ENCODE data around the gene POLR1B. TPM values are rescaled to one million over a fixed set of nuclear protein-coding genes. Genes with fewer than 3 reads are reported as not detected.

The POLR1B gene
- total and polyA plus RNA-seq, 2 experiments from 2014 or later: 15.4 to 58.3 TPM

DNA sequence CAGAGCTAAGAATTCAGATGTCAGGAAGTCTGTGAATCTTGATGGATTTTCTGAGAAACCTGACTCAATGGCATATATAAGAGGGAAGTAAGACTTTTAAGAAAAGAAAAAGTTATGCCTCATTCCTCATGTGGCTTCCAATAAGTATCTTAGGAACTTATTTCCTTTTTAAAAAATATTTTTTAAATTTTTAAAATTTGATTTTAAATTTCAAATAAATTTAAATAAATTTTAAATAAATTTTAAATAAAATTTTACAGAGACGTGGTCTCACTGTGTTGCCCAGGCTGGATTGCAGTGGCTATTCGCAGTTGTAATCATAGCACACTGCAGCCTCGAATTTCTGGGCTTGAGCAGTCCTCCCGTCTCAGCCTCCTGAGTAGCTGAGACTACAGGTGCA, 11.5 kb upstream of the POLR1B start (continued):
- TF ChIP-seq, protein P1, sequence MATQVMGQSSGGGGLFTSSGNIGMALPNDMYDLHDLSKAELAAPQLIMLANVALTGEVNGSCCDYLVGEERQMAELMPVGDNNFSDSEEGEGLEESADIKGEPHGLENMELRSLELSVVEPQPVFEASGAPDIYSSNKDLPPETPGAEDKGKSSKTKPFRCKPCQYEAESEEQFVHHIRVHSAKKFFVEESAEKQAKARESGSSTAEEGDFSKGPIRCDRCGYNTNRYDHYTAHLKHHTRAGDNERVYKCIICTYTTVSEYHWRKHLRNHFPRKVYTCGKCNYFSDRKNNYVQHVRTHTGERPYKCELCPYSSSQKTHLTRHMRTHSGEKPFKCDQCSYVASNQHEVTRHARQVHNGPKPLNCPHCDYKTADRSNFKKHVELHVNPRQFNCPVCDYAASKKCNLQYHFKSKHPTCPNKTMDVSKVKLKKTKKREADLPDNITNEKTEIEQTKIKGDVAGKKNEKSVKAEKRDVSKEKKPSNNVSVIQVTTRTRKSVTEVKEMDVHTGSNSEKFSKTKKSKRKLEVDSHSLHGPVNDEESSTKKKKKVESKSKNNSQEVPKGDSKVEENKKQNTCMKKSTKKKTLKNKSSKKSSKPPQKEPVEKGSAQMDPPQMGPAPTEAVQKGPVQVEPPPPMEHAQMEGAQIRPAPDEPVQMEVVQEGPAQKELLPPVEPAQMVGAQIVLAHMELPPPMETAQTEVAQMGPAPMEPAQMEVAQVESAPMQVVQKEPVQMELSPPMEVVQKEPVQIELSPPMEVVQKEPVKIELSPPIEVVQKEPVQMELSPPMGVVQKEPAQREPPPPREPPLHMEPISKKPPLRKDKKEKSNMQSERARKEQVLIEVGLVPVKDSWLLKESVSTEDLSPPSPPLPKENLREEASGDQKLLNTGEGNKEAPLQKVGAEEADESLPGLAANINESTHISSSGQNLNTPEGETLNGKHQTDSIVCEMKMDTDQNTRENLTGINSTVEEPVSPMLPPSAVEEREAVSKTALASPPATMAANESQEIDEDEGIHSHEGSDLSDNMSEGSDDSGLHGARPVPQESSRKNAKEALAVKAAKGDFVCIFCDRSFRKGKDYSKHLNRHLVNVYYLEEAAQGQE (IDR thresholded peaks at IDR 0.05; ENCODE audit: unreplicated experiment): no peak
- TF ChIP-seq ZNF114 (CRISPR knock-in tag; IDR thresholded peaks at IDR 0.05) (no peak), JUNB (IDR thresholded peaks at IDR 0.05; ENCODE audit: unreplicated experiment) (no peak), POLR2AphosphoS5 (IDR thresholded peaks at IDR 0.05; ENCODE audit: low read depth) (no peak), STAT1 (IDR thresholded peaks at IDR 0.05; ENCODE audit: unreplicated experiment) (no peak), EZH2phosphoT487 (IDR thresholded peaks at IDR 0.05; ENCODE audit: unreplicated experiment) (no peak), ZNF331 (CRISPR knock-in tag; IDR thresholded peaks at IDR 0.05; ENCODE audit: low read depth) (no peak)

DNA sequence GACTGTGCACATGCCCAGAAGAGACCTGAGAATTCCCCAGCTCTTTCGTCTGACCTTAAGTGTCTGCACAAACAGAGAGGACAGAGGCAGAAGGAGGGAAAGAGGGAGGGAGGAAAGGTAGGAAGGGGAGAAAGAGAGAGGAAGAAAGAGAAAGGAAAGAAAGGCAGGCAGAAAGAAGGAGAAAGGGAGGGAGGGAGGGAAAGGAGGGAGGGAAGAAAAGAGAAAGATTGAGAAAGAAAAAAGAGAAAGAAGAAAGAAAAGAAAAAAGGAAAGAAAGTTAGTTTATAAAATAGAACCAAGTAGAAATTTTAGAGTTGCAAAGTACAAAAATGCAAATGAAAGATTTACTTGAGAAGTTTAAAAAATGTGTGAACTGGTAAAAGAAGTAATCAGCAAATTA, 7.4 kb upstream of the POLR1B start:
- H3K4me1 ChIP-seq (ENCODE audit: insufficient read depth): no peaks in the 10 kb centered on the region
- Mint-ChIP-seq H3K27ac (no peak overlapping the region), H3K4me1 (no peaks in the 10 kb centered on the region), H3K9me3 (no peaks in the 10 kb centered on the region), H3K36me3 (ENCODE audit: low read depth) (peaks cover 7% of the 10 kb centered on the region; the same call in 2 of the 3 replicates), H3K4me3 (no peak overlapping the region), H3K27me3 (ENCODE audit: insufficient read depth, low read depth, poor library complexity) (no peaks in the 10 kb centered on the region)
- no peaks in the 10 kb centered on the region; the same call in 1 of the 2 replicates for H4K20me1 ChIP-seq (replicated peaks; ENCODE audit: insufficient read depth)
- H2AFZ ChIP-seq: no peak overlapping the region
- no peaks in the 10 kb centered on the region for H3K36me3 ChIP-seq (ENCODE audit: insufficient read depth)
- DNase-seq (ENCODE audit: low spot score) (no peak), ATAC-seq (no peak)
- no peaks in the 10 kb centered on the region for H3K27me3 ChIP-seq (ENCODE audit: insufficient read depth)
- H3K27ac ChIP-seq (ENCODE audit: low read depth): no peak overlapping the region
- no peaks in the 10 kb centered on the region for H3K79me2 ChIP-seq (replicated peaks; ENCODE audit: insufficient read depth)
- H3K9me2 ChIP-seq (ENCODE audit: insufficient read depth): no peaks in the 10 kb centered on the region
- H3K4me3 ChIP-seq: no peak overlapping the region
- H3K4me2 ChIP-seq: no peak overlapping the region
- no peaks in the 10 kb centered on the region for H3F3A ChIP-seq (replicated peaks; ENCODE audit: low read depth)
- TF ChIP-seq, protein P2, sequence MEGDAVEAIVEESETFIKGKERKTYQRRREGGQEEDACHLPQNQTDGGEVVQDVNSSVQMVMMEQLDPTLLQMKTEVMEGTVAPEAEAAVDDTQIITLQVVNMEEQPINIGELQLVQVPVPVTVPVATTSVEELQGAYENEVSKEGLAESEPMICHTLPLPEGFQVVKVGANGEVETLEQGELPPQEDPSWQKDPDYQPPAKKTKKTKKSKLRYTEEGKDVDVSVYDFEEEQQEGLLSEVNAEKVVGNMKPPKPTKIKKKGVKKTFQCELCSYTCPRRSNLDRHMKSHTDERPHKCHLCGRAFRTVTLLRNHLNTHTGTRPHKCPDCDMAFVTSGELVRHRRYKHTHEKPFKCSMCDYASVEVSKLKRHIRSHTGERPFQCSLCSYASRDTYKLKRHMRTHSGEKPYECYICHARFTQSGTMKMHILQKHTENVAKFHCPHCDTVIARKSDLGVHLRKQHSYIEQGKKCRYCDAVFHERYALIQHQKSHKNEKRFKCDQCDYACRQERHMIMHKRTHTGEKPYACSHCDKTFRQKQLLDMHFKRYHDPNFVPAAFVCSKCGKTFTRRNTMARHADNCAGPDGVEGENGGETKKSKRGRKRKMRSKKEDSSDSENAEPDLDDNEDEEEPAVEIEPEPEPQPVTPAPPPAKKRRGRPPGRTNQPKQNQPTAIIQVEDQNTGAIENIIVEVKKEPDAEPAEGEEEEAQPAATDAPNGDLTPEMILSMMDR (conservative IDR thresholded peaks at IDR 0.05; ENCODE audit: low read depth in 2 of 2): no peak
- TF ChIP-seq, protein P3, sequence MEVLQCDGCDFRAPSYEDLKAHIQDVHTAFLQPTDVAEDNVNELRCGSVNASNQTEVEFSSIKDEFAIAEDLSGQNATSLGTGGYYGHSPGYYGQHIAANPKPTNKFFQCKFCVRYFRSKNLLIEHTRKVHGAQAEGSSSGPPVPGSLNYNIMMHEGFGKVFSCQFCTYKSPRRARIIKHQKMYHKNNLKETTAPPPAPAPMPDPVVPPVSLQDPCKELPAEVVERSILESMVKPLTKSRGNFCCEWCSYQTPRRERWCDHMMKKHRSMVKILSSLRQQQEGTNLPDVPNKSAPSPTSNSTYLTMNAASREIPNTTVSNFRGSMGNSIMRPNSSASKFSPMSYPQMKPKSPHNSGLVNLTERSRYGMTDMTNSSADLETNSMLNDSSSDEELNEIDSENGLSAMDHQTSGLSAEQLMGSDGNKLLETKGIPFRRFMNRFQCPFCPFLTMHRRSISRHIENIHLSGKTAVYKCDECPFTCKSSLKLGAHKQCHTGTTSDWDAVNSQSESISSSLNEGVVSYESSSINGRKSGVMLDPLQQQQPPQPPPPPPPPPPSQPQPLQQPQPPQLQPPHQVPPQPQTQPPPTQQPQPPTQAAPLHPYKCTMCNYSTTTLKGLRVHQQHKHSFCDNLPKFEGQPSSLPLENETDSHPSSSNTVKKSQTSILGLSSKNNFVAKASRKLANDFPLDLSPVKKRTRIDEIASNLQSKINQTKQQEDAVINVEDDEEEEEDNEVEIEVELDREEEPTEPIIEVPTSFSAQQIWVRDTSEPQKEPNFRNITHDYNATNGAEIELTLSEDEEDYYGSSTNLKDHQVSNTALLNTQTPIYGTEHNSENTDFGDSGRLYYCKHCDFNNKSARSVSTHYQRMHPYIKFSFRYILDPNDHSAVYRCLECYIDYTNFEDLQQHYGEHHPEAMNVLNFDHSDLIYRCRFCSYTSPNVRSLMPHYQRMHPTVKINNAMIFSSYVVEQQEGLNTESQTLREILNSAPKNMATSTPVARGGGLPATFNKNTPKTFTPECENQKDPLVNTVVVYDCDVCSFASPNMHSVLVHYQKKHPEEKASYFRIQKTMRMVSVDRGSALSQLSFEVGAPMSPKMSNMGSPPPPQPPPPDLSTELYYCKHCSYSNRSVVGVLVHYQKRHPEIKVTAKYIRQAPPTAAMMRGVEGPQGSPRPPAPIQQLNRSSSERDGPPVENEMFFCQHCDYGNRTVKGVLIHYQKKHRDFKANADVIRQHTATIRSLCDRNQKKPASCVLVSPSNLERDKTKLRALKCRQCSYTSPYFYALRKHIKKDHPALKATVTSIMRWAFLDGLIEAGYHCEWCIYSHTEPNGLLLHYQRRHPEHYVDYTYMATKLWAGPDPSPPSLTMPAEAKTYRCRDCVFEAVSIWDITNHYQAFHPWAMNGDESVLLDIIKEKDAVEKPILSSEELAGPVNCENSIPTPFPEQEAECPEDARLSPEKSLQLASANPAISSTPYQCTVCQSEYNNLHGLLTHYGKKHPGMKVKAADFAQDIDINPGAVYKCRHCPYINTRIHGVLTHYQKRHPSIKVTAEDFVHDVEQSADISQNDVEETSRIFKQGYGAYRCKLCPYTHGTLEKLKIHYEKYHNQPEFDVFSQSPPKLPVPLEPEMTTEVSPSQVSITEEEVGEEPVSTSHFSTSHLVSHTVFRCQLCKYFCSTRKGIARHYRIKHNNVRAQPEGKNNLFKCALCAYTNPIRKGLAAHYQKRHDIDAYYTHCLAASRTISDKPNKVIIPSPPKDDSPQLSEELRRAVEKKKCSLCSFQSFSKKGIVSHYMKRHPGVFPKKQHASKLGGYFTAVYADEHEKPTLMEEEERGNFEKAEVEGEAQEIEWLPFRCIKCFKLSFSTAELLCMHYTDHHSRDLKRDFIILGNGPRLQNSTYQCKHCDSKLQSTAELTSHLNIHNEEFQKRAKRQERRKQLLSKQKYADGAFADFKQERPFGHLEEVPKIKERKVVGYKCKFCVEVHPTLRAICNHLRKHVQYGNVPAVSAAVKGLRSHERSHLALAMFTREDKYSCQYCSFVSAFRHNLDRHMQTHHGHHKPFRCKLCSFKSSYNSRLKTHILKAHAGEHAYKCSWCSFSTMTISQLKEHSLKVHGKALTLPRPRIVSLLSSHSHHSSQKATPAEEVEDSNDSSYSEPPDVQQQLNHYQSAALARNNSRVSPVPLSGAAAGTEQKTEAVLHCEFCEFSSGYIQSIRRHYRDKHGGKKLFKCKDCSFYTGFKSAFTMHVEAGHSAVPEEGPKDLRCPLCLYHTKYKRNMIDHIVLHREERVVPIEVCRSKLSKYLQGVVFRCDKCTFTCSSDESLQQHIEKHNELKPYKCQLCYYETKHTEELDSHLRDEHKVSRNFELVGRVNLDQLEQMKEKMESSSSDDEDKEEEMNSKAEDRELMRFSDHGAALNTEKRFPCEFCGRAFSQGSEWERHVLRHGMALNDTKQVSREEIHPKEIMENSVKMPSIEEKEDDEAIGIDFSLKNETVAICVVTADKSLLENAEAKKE (CRISPR knock-in tag; IDR thresholded peaks at IDR 0.05): no peak
- TF ChIP-seq STAT1 (IDR thresholded peaks at IDR 0.05; ENCODE audit: unreplicated experiment) (no peak), EZH2phosphoT487 (IDR thresholded peaks at IDR 0.05; ENCODE audit: unreplicated experiment) (no peak), JUNB (IDR thresholded peaks at IDR 0.05; ENCODE audit: unreplicated experiment) (no peak), CREB1 (CRISPR knock-in tag; IDR thresholded peaks at IDR 0.05; ENCODE audit: low read depth) (no peak)
- TF ChIP-seq, protein P4, sequence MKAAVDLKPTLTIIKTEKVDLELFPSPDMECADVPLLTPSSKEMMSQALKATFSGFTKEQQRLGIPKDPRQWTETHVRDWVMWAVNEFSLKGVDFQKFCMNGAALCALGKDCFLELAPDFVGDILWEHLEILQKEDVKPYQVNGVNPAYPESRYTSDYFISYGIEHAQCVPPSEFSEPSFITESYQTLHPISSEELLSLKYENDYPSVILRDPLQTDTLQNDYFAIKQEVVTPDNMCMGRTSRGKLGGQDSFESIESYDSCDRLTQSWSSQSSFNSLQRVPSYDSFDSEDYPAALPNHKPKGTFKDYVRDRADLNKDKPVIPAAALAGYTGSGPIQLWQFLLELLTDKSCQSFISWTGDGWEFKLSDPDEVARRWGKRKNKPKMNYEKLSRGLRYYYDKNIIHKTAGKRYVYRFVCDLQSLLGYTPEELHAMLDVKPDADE (IDR thresholded peaks at IDR 0.05): no peak

All from GM23338 (cell line).